ENCODE data around the gene RALB.

RALB gene

GRCh38 chr2:120317180-120317533 is 64.5 kb downstream of the RALB start:
- TF ChIP-seq ZBTB7A (IDR thresholded peaks at IDR 0.05; ENCODE audit: low read depth): no peak
- TF ChIP-seq REST (IDR thresholded peaks at IDR 0.05; ENCODE audit: low read depth): no peak
- TF ChIP-seq CREB1 (IDR thresholded peaks at IDR 0.05; ENCODE audit: low read depth): no peak
- TF ChIP-seq, protein P1, sequence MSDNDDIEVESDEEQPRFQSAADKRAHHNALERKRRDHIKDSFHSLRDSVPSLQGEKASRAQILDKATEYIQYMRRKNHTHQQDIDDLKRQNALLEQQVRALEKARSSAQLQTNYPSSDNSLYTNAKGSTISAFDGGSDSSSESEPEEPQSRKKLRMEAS (IDR thresholded peaks at IDR 0.05): no peak
- TF ChIP-seq, protein P2, sequence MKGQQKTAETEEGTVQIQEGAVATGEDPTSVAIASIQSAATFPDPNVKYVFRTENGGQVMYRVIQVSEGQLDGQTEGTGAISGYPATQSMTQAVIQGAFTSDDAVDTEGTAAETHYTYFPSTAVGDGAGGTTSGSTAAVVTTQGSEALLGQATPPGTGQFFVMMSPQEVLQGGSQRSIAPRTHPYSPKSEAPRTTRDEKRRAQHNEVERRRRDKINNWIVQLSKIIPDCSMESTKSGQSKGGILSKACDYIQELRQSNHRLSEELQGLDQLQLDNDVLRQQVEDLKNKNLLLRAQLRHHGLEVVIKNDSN (IDR thresholded peaks at IDR 0.05): no peak
- TF ChIP-seq CEBPB (IDR thresholded peaks at IDR 0.05): no peak
- no peak for TF ChIP-seq EGR1 (IDR thresholded peaks at IDR 0.05)
- no peak for TF ChIP-seq TCF12 (IDR thresholded peaks at IDR 0.05; ENCODE audit: low read depth)
- TF ChIP-seq TEAD4 (IDR thresholded peaks at IDR 0.05): no peak
- TF ChIP-seq YY1 (IDR thresholded peaks at IDR 0.05; ENCODE audit: low read depth): no peak
- no peak for TF ChIP-seq NFIC (IDR thresholded peaks at IDR 0.05)
- TF ChIP-seq EP300 (IDR thresholded peaks at IDR 0.05; ENCODE audit: borderline replicate concordance): no peak

DNA sequence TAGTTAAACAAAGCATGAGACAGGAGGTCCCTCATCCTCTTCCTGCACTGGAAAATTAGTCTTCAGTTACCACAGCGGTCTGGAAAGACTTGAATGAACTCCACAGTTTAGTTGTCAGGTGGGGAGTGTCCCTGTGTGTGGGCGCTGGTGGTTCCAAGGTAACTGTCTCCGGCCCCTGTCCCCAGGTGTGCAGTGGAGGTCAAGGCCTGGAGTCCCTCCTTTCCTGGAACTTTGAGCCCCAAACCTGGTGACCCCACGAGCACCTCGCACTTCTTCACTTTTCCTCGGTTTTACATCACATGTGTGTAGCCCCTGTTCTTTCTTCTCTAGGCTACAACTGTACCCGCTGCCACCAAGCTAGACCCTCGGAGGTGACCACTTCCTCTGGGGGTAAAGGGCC is 65.3 kb downstream of the RALB start:
- TF ChIP-seq, protein P1 (IDR thresholded peaks at IDR 0.05): no peak
- TF ChIP-seq, protein P2 (IDR thresholded peaks at IDR 0.05): no peak
- TF ChIP-seq ZBTB7A (IDR thresholded peaks at IDR 0.05; ENCODE audit: low read depth) (no peak), TCF12 (IDR thresholded peaks at IDR 0.05; ENCODE audit: low read depth) (no peak), CEBPB (IDR thresholded peaks at IDR 0.05) (no peak), TAF1 (IDR thresholded peaks at IDR 0.05; ENCODE audit: low read depth) (no peak), YY1 (IDR thresholded peaks at IDR 0.05; ENCODE audit: low read depth) (no peak), EP300 (IDR thresholded peaks at IDR 0.05; ENCODE audit: borderline replicate concordance) (no peak)

DNA sequence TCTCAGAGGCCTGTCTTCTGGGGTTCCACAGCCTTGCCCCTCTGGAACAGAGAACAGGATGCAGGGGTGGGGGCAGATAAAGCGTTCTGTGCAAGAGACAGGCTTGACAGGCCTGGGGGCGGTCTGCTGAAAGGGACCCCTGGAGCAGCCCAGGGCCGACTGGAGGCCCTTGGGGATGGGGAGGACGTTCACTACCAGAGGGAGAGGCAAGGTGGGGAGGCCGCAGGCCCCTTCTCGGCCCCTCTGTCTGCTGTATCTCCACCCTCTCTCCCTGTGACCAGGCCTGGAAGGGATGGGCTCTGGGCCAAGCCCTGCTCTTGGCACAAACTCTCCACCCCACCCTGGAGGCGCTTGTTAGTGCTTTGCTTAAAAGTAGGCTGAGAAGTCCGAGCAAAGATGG is 66.0 kb downstream of the RALB start:
- no peak for TF ChIP-seq ZBTB7A (IDR thresholded peaks at IDR 0.05; ENCODE audit: low read depth)
- TF ChIP-seq FOXM1 (IDR thresholded peaks at IDR 0.05; ENCODE audit: borderline replicate concordance, low read depth): no peak
- TF ChIP-seq REST (IDR thresholded peaks at IDR 0.05; ENCODE audit: low read depth): no peak
- TF ChIP-seq TEAD4 (IDR thresholded peaks at IDR 0.05): no peak
- TF ChIP-seq TAF1 (IDR thresholded peaks at IDR 0.05; ENCODE audit: low read depth): no peak
- TF ChIP-seq TCF12 (IDR thresholded peaks at IDR 0.05; ENCODE audit: low read depth): no peak
- no peak for TF ChIP-seq EP300 (IDR thresholded peaks at IDR 0.05; ENCODE audit: borderline replicate concordance)
- TF ChIP-seq EGR1 (IDR thresholded peaks at IDR 0.05): no peak
- no peak for TF ChIP-seq CREB1 (IDR thresholded peaks at IDR 0.05; ENCODE audit: low read depth)
- TF ChIP-seq NFIC (IDR thresholded peaks at IDR 0.05): no peak
- no peak for TF ChIP-seq RAD21 (IDR thresholded peaks at IDR 0.05; ENCODE audit: low read depth)
- TF ChIP-seq YY1 (IDR thresholded peaks at IDR 0.05; ENCODE audit: low read depth): no peak
- TF ChIP-seq, protein P1 (IDR thresholded peaks at IDR 0.05): no peak
- no peak for TF ChIP-seq CEBPB (IDR thresholded peaks at IDR 0.05)
- TF ChIP-seq, protein P2 (IDR thresholded peaks at IDR 0.05): no peak

DNA sequence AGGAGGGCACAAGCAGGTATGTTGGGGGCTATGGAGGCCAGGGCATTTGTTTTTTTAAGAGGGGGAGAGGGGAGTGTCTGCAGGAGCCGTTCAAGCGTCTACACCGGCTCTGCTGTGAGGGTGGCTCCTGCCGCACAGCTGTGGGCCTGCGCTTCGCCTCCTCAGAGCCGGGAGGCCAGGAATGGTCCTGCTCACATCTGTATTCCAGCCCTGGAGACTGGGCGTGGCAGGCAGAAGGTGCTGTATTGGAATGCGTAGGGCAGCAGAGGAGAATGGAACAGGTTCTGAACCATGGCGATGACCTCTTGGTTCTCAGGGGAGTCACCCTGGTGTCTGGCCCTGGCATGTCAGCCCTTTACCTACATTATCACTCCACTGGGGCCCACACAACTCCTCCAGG is 66.5 kb downstream of the RALB start:
- TF ChIP-seq, protein P2 (IDR thresholded peaks at IDR 0.05): no peak
- TF ChIP-seq EP300 (IDR thresholded peaks at IDR 0.05; ENCODE audit: borderline replicate concordance) (no peak), NFIC (IDR thresholded peaks at IDR 0.05) (no peak), CREB1 (IDR thresholded peaks at IDR 0.05; ENCODE audit: low read depth) (no peak), TCF12 (IDR thresholded peaks at IDR 0.05; ENCODE audit: low read depth) (no peak), RAD21 (IDR thresholded peaks at IDR 0.05; ENCODE audit: low read depth) (no peak), FOXM1 (IDR thresholded peaks at IDR 0.05; ENCODE audit: borderline replicate concordance, low read depth) (no peak), CEBPB (IDR thresholded peaks at IDR 0.05) (no peak), ZBTB7A (IDR thresholded peaks at IDR 0.05; ENCODE audit: low read depth) (no peak)

- TF ChIP-seq ZBTB7A (IDR thresholded peaks at IDR 0.05; ENCODE audit: low read depth) (no peak), TAF1 (IDR thresholded peaks at IDR 0.05; ENCODE audit: low read depth) (no peak), TEAD4 (IDR thresholded peaks at IDR 0.05) (no peak), EP300 (IDR thresholded peaks at IDR 0.05; ENCODE audit: borderline replicate concordance) (no peak), EGR1 (IDR thresholded peaks at IDR 0.05) (no peak), NFIC (IDR thresholded peaks at IDR 0.05) (no peak), RAD21 (IDR thresholded peaks at IDR 0.05; ENCODE audit: low read depth) (no peak), TCF12 (IDR thresholded peaks at IDR 0.05; ENCODE audit: low read depth) (no peak), CEBPB (IDR thresholded peaks at IDR 0.05) (no peak), YY1 (IDR thresholded peaks at IDR 0.05; ENCODE audit: low read depth) (no peak), FOXM1 (IDR thresholded peaks at IDR 0.05; ENCODE audit: borderline replicate concordance, low read depth) (no peak), REST (IDR thresholded peaks at IDR 0.05; ENCODE audit: low read depth) (no peak), CREB1 (IDR thresholded peaks at IDR 0.05; ENCODE audit: low read depth) (no peak)
- TF ChIP-seq, protein P1 (IDR thresholded peaks at IDR 0.05): no peak
- TF ChIP-seq, protein P2 (IDR thresholded peaks at IDR 0.05): no peak
Observed at GRCh38 chr2:120319686-120320317, 67.2 kb downstream of the RALB start.
